DND-41 (cell line): ENCODE results near the gene NLGN1.

ENCODE experiments used
- ATAC-seq: fragments of 200-7000 bp; cut with Tn5 transposase; 3 replicates; pipeline ENCODE4 v1.9.1; 2021; ENCODE audit warnings: low read depth; ENCODE audit not compliant: insufficient read depth
- DNase-seq: peaks from one replicate; pipeline ENCODE4 v3.0.0-alpha.2; 2020
- H2AFZ ChIP-seq: 2 replicates; pipeline ENCODE4 v1.6.0; 2012; ENCODE audit warnings: low read depth, low read length
- H3K27ac ChIP-seq: 2 replicates; pipeline ENCODE4 v1.5.1; 2012; ENCODE audit warnings: low read length, inconsistent platforms
- H3K27me3 ChIP-seq: fragments of 200-600 bp; sonication (generic); 2 replicates; pipeline ENCODE4 v1.6.0; 2012; ENCODE audit warnings: low read length, mild to moderate bottlenecking, inconsistent platforms; ENCODE audit not compliant: insufficient read depth, poor library complexity
- H3K36me3 ChIP-seq: 2 replicates; pipeline ENCODE4 v1.5.1; 2012; ENCODE audit warnings: low read length, inconsistent platforms; ENCODE audit not compliant: insufficient read depth
- H3K4me1 ChIP-seq: 2 replicates; pipeline ENCODE4 v1.5.1; 2012; ENCODE audit warnings: mild to moderate bottlenecking, low read length; ENCODE audit not compliant: insufficient read depth
- H3K4me2 ChIP-seq: 2 replicates; pipeline ENCODE4 v1.6.0; 2012; ENCODE audit warnings: mild to moderate bottlenecking, moderate library complexity, low read length, inconsistent platforms; ENCODE audit not compliant: insufficient read depth
- H3K4me3 ChIP-seq, 2 experiments: fragments of 200-600 bp in 1 of 2; shearing (Covaris generic) in 1 of 2; 2 replicates each; pipeline ENCODE4 v1.5.1; 2012 to 2016; ENCODE audit warnings: inconsistent platforms in 2 of 2, low read length in 2 of 2, mild to moderate bottlenecking in 2 of 2, low read depth in 1 of 2, moderate library complexity in 1 of 2
- H3K79me2 ChIP-seq: 2 replicates; pipeline ENCODE4 v1.6.0; 2012; ENCODE audit warnings: low read length, inconsistent platforms; ENCODE audit not compliant: insufficient read depth
- H3K9ac ChIP-seq: 2 replicates; pipeline ENCODE4 v1.6.0; 2012; ENCODE audit warnings: low read depth, mild to moderate bottlenecking, inconsistent platforms, low read length, moderate library complexity
- H3K9me3 ChIP-seq: 2 replicates; pipeline ENCODE4 v1.5.1; 2012; ENCODE audit warnings: low read length, moderate library complexity, mild to moderate bottlenecking, inconsistent platforms; ENCODE audit not compliant: insufficient read depth, severe bottlenecking
- H4K20me1 ChIP-seq: 2 replicates; pipeline ENCODE4 v1.6.0; 2012; ENCODE audit warnings: low read length; ENCODE audit not compliant: insufficient read depth
- CTCF ChIP-seq: IDR thresholded peaks from 2 replicates; pipeline ENCODE4 v1.5.1; 2012; ENCODE audit warnings: borderline replicate concordance, low read length, moderate library complexity, mild to moderate bottlenecking; ENCODE audit not compliant: poor library complexity, severe bottlenecking; ENCODE audit errors: extremely low read depth
- EZH2 ChIP-seq: IDR thresholded peaks from 3 replicates; pipeline ENCODE4 v1.6.1; 2012; ENCODE audit warnings: borderline replicate concordance, low read depth, mild to moderate bottlenecking, moderate library complexity, low read length, inconsistent platforms; ENCODE audit not compliant: severe bottlenecking

The NLGN1 gene

DNA sequence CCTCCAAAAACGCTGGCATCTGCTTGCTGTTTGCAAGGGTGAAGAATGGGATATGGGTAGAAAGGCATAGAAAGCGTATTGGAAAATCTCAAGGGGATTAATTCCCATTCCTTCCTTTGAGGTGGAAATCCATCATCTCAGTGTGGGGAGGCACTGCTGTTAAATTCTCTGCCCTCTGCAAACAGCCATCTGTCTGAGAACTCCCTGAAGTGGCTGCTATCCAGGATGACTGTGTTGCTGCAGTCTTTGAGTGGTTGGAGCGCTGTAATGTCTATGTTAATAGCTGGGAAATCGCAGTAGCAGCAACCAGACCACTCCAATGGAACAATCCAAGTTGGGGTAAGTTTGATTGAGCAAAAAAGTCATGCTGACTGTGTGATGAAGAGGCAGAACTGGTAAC, 625.9 kb downstream of the NLGN1 start:
- Histone ChIP-seq H3K4me2 (no peak overlapping the region), H3K79me2 (no peaks in the 10 kb centered on the region), H3K9me3 (no peaks in the 10 kb centered on the region), H3K36me3 (no peaks in the 10 kb centered on the region), H3K4me1 (no peaks in the 10 kb centered on the region), H3K9ac (no peak overlapping the region), H3K27me3 (no peaks in the 10 kb centered on the region), H3K4me3 (no peak overlapping the region), H2AFZ (no peak overlapping the region), H3K27ac (no peak overlapping the region), H4K20me1 (no peaks in the 10 kb centered on the region)
- DNase-seq (no peak), ATAC-seq (no peak)
- TF ChIP-seq EZH2 (no peak), CTCF (no peak)

- Histone ChIP-seq H3K9ac (no peak overlapping the region), H3K36me3 (no peaks in the 10 kb centered on the region), H4K20me1 (no peaks in the 10 kb centered on the region), H3K27ac (no peak overlapping the region), H2AFZ (no peak overlapping the region), H3K9me3 (no peaks in the 10 kb centered on the region), H3K4me2 (no peak overlapping the region), H3K79me2 (no peaks in the 10 kb centered on the region), H3K4me3 (no peak overlapping the region), H3K4me1 (no peaks in the 10 kb centered on the region), H3K27me3 (no peaks in the 10 kb centered on the region)
- no peak for TF ChIP-seq EZH2
- no peak for TF ChIP-seq CTCF
- DNase-seq (no peak), ATAC-seq (no peak)
These were observed 631.1 kb downstream of the NLGN1 start for GRCh38 chr3:174028673-174029072.

DNA sequence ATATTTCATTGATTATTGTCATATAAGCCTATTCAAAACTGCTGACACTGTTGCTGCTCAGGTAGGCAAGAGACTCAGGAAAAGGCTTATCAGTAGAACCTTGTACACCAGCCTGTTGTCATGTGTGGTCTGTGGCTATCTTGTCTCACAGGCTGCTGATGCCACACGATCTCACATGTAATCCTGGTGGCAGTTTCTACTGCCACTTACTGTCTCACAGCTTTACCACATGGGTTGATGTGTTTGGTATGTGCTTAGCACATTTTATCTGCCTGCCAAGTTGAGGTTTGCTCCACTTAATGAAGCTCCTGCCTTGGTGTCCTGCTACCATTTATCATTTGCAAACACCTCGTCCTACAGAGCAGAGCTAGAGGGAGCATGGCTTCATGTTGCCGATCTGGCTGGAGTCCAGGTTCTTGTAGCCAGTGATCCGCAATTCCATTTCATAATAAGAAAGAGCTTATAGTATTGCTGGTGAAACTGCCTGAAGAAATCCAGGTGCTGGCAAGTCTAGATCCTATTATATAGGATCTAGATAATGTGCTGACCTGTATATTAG, 637.9 kb downstream of the NLGN1 start:
- ATAC-seq, result no peak
- Histone ChIP-seq H3K9ac (no peak overlapping the region), H3K9me3 (no peaks in the 10 kb centered on the region), H3K4me2 (no peak overlapping the region), H3K4me1 (no peaks in the 10 kb centered on the region), H3K79me2 (no peaks in the 10 kb centered on the region), H4K20me1 (no peaks in the 10 kb centered on the region), H3K36me3 (no peaks in the 10 kb centered on the region), H3K4me3 (no peak overlapping the region), H3K27ac (no peak overlapping the region), H3K27me3 (no peaks in the 10 kb centered on the region), H2AFZ (no peak overlapping the region)
- DNase-seq, result no peak
- TF ChIP-seq EZH2, result no peak

- no peak for ATAC-seq
- Histone ChIP-seq H3K27ac (no peak overlapping the region), H3K27me3 (no peaks in the 10 kb centered on the region)
These were observed 648.8 kb downstream of the NLGN1 start for GRCh38 chr3:174046311-174046710.

More at GRCh38 chr3:174046311-174046710, 648.8 kb downstream of the NLGN1 start:
- Histone ChIP-seq H3K36me3 (no peaks in the 10 kb centered on the region), H2AFZ (no peak overlapping the region), H3K4me1 (no peaks in the 10 kb centered on the region), H3K9ac (no peak overlapping the region), H3K9me3 (no peaks in the 10 kb centered on the region), H3K79me2 (no peaks in the 10 kb centered on the region), H3K4me2 (no peak overlapping the region), H4K20me1 (no peaks in the 10 kb centered on the region), H3K4me3 (no peak overlapping the region)
- TF ChIP-seq CTCF (no peak), EZH2 (no peak)
- no peak for DNase-seq
